Tibial nerve (tissue), 4 donors: ENCODE data around the gene GANAB. TPM values are rescaled to one million over a fixed set of nuclear protein-coding genes. Genes with fewer than 3 reads are reported as not detected.
A peak's percentile ranks its signal among the peaks of the same experiment; 100 is the strongest.
"Not testable (repeated sequence)": the region's sequence is repeated elsewhere in the genome, so short reads cannot be mapped to it uniquely, and the experiment has no call there.

Source experiments
- DNase-seq, 2 donors: peaks; one replicate each; pipeline ENCODE4 v3.0.0-alpha.2; 2019; ENCODE audit warnings: low spot score in 2 of 2
- H3K27ac ChIP-seq, 4 donors: fragments of 200-600 bp; sonication (generic) in 3 of 4; one replicate each; pipeline ENCODE4 v1.5.1; 2017 to 2019; ENCODE audit warnings: mild to moderate bottlenecking in 1 of 4
- H3K27me3 ChIP-seq, 2 donors: fragments of 200-600 bp; sonication (generic) in 1 of 2; one replicate each; pipeline versions ENCODE4 v1.5.1 to v1.6.0; 2017 to 2019
- H3K36me3 ChIP-seq, 3 donors: fragments of 200-600 bp; sonication (generic); one replicate each; pipeline ENCODE4 v1.5.1; 2018 to 2019
- H3K4me1 ChIP-seq, 4 donors: fragments of 200-600 bp; sonication (generic) in 3 of 4; one replicate each; pipeline ENCODE4 v1.5.1; 2017 to 2019
- H3K4me3 ChIP-seq, 4 donors: fragments of 200-600 bp; sonication (generic) in 3 of 4; one replicate each; pipeline ENCODE4 v1.5.1; 2017 to 2019; ENCODE audit warnings: mild to moderate bottlenecking in 1 of 4, moderate library complexity in 1 of 4
- H3K9me3 ChIP-seq, 4 donors: fragments of 200-600 bp; sonication (generic) in 3 of 4; one replicate each; pipeline ENCODE4 v1.5.1; 2017 to 2019
- EP300 ChIP-seq, 2 donors: sonication (generic); formaldehyde crosslinking; IDR thresholded peaks; one replicate each; pipeline ENCODE4 v1.6.1; 2017; ENCODE audit warnings: antibody characterized with exemption in 2 of 2, mild to moderate bottlenecking in 1 of 2
- POLR2A ChIP-seq, 2 donors: fragments of 450-650 bp; IDR thresholded peaks; one replicate each; pipeline ENCODE4 v1.6.1; 2017; ENCODE audit warnings: antibody characterized with exemption in 2 of 2, mild to moderate bottlenecking in 2 of 2, moderate library complexity in 2 of 2
- WGBS, 2 donors: methylation state at CpG; one replicate each; pipeline ENCODE4 v1.1.5; 2018; 5-methylcytosine and 5-hydroxymethylcytosine counted together
- total RNA-seq, 4 donors: library from RNA; depleted of rRNA; stranded (reverse); fragments of >200 nt; gene quantifications; one replicate each; pipeline ENCODE4 v1.1.0, GENCODE V29; 2016
- TF ChIP-seq, protein P1 (sequence below), 5 experiments: fragments of 200-600 bp in 3 of 5; fragments of 450-650 bp in 2 of 5; sonication (generic) in 3 of 5; IDR thresholded peaks; one replicate each; pipeline ENCODE4 v1.5.1; 2016 to 2019; ENCODE audit warnings: antibody characterized with exemption in 5 of 5, mild to moderate bottlenecking in 3 of 5, moderate library complexity in 2 of 5

GANAB gene
- total RNA-seq, 4 donors from 2014 or later = 107 to 150 (median 121) TPM

DNA sequence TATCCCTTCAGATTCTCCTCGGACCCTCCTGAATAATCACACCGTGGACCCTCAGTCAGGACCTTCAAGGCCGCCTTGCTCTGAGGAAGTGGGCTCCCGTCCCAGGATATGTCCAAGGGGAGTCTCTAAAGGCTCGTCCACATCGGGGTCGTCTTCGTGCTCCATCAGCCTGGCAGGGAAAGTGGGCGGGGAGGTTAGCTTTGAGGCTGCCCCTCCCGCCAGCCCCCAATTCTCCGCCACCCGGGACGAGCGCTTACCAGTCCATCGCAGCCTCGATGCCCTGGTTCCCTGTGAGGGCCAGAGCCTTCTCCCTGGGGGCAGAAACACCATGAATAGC is 32.0 kb upstream of the GANAB start:
- no peaks in the 10 kb centered on the region for H3K27me3 ChIP-seq
- peak overlapping the region; percentile 78 to 97 (median 93) for H3K4me3 ChIP-seq
- WGBS, 2 donors = 4 to 5% methylated on average over 13 to 15 of the region's 16 CpGs
- H3K36me3 ChIP-seq = peaks cover 0 to 46% (median 0%) of the 10 kb centered on the region in 3 donors
- H3K27ac ChIP-seq = peak overlapping the region; percentile 60 to 93 (median 90)
- H3K4me1 ChIP-seq = peaks cover 0 to 59% (median 15%) of the 10 kb centered on the region in 4 donors
- no peak for TF ChIP-seq POLR2A (IDR thresholded peaks at IDR 0.05)
- TF ChIP-seq, protein P1, sequence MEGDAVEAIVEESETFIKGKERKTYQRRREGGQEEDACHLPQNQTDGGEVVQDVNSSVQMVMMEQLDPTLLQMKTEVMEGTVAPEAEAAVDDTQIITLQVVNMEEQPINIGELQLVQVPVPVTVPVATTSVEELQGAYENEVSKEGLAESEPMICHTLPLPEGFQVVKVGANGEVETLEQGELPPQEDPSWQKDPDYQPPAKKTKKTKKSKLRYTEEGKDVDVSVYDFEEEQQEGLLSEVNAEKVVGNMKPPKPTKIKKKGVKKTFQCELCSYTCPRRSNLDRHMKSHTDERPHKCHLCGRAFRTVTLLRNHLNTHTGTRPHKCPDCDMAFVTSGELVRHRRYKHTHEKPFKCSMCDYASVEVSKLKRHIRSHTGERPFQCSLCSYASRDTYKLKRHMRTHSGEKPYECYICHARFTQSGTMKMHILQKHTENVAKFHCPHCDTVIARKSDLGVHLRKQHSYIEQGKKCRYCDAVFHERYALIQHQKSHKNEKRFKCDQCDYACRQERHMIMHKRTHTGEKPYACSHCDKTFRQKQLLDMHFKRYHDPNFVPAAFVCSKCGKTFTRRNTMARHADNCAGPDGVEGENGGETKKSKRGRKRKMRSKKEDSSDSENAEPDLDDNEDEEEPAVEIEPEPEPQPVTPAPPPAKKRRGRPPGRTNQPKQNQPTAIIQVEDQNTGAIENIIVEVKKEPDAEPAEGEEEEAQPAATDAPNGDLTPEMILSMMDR (IDR thresholded peaks at IDR 0.05) = no peak
- TF ChIP-seq EP300 (IDR thresholded peaks at IDR 0.05) = no peak
- no peaks in the 10 kb centered on the region for H3K9me3 ChIP-seq
- no peak for DNase-seq

GRCh38 chr11:62677714-62678113 is 31.3 kb upstream of the GANAB start:
- Histone ChIP-seq H3K27ac (peak overlapping the region in 1 of 4 donors; percentile 91), H3K27me3 (no peaks in the 10 kb centered on the region), H3K4me1 (peaks cover 0 to 66% (median 22%) of the 10 kb centered on the region in 4 donors), H3K9me3 (no peaks in the 10 kb centered on the region), H3K4me3 (peak overlapping the region in 2 of 4 donors; percentile 91 to 95), H3K36me3 (peaks cover 0 to 48% (median 0%) of the 10 kb centered on the region in 3 donors)
- 75 to 81% methylated on average over 15 of the region's 15 CpGs for WGBS, 2 donors
- no peak for DNase-seq
- no peak for TF ChIP-seq POLR2A (IDR thresholded peaks at IDR 0.05)
- TF ChIP-seq, protein P1 (IDR thresholded peaks at IDR 0.05) = no peak
- no peak for TF ChIP-seq EP300 (IDR thresholded peaks at IDR 0.05)

DNA sequence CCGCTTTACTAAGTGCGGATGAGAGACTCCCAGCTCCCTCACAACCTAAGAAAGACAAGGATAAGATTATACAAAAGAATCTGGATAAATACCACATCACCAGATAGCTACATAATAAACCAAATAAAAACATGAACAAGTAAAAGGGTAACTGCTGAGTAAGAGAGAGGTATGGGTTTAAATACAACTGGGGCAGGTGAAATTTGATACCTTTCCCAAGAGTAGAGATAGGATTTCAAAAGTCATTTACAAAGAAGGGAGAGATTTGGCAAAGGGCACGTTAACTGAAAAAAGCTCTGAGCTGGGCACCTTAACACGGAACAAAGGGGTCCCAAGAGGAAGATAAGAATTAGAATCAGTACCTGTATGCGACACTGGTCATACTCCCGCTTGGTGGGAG is 30.7 kb upstream of the GANAB start:
- WGBS, 2 donors = 78 to 81% methylated on average over 6 of the region's 6 CpGs
- H3K4me1 ChIP-seq = peaks cover 0 to 71% (median 26%) of the 10 kb centered on the region in 4 donors
- TF ChIP-seq, protein P1 (IDR thresholded peaks at IDR 0.05) = no peak
- TF ChIP-seq POLR2A (IDR thresholded peaks at IDR 0.05) = no peak
- TF ChIP-seq EP300 (IDR thresholded peaks at IDR 0.05) = no peak
- no peaks in the 10 kb centered on the region for H3K27me3 ChIP-seq
- no peak overlapping the region for H3K4me3 ChIP-seq
- H3K36me3 ChIP-seq = peaks cover 0 to 48% (median 0%) of the 10 kb centered on the region in 3 donors
- H3K27ac ChIP-seq = peak overlapping the region in 1 of 4 donors; percentile 91
- no peak for DNase-seq
- H3K9me3 ChIP-seq = no peaks in the 10 kb centered on the region

- TF ChIP-seq POLR2A (IDR thresholded peaks at IDR 0.05) (no peak), EP300 (IDR thresholded peaks at IDR 0.05) (no peak)
- TF ChIP-seq, protein P1 (IDR thresholded peaks at IDR 0.05) = no peak
- Histone ChIP-seq H3K27ac (no peak overlapping the region), H3K9me3 (no peaks in the 10 kb centered on the region), H3K27me3 (no peaks in the 10 kb centered on the region), H3K36me3 (peaks cover 0 to 48% (median 0%) of the 10 kb centered on the region in 3 donors), H3K4me1 (peaks cover 0 to 72% (median 27%) of the 10 kb centered on the region in 4 donors), H3K4me3 (no peak overlapping the region)
- 28 to 49% methylated on average over 6 of the region's 6 CpGs for WGBS, 2 donors
- DNase-seq = no peak
Measured at GRCh38 chr11:62676698-62677097, 30.3 kb upstream of the GANAB start.

DNA sequence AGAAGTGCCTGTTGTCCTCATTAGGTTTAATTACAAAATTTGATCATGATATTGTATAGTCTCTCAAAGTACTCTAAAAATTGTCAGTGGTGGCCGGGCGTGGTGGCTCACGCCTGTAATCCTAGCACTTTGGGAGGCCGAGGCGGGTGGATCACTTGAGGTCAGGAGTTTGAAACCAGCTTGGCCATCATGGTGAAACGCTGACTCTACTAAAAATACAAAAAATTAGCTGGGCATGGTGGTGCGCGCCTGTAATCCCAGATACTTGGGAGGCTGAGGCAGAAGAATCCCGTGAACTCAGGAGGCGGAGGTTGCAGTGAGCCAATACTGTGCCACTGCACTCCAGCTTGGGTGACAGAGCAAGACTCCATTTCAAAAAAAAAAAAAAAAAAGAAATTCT is 29.0 kb upstream of the GANAB start:
- not testable (repeated sequence) for H3K27ac ChIP-seq, H3K27me3 ChIP-seq, DNase-seq, H3K9me3 ChIP-seq, H3K4me3 ChIP-seq
- 92 to 93% methylated on average over 10 of the region's 10 CpGs for WGBS, 2 donors
- peaks cover 0 to 65% (median 31%) of the 10 kb centered on the region in 4 donors for H3K4me1 ChIP-seq
- H3K36me3 ChIP-seq = peaks cover 0 to 48% (median 0%) of the 10 kb centered on the region in 3 donors

GRCh38 chr11:62673196-62673525 is 26.7 kb upstream of the GANAB start:
- 76% methylated on average over 2 of the region's 2 CpGs for WGBS, 2 donors
- Histone ChIP-seq H3K4me3 (peak overlapping the region in 1 of 4 donors; percentile 28), H3K36me3 (peaks cover 0 to 48% (median 0%) of the 10 kb centered on the region in 3 donors), H3K4me1 (peaks cover 0 to 67% (median 27%) of the 10 kb centered on the region in 4 donors), H3K27me3 (no peaks in the 10 kb centered on the region), H3K9me3 (no peaks in the 10 kb centered on the region), H3K27ac (peak overlapping the region in 2 of 4 donors; percentile 90 to 93)
- DNase-seq = no peak
- TF ChIP-seq POLR2A (IDR thresholded peaks at IDR 0.05) = no peak
